Skeletal muscle tissue (tissue), 4 donors: ENCODE results near the gene ECE1. TPM values are rescaled to one million over a fixed set of nuclear protein-coding genes. Genes with fewer than 3 reads are reported as not detected.
"Not testable (repeated sequence)": the region's sequence is repeated elsewhere in the genome, so short reads cannot be mapped to it uniquely, and the experiment has no call there.

Source experiments
- H3K27ac ChIP-seq: one replicate; pipeline ENCODE4 v1.7.0; 2013; ENCODE audit warnings: mild to moderate bottlenecking, low read depth, low read length, inconsistent platforms
- H3K27me3 ChIP-seq, 3 donors: one replicate each; pipeline ENCODE4 v1.7.0; 2013; ENCODE audit warnings: low read length in 3 of 3; ENCODE audit not compliant: control insufficient read depth in 3 of 3, insufficient read depth in 3 of 3
- H3K36me3 ChIP-seq, 3 donors: one replicate each; pipeline ENCODE4 v1.7.0; 2013; ENCODE audit warnings: low read length in 3 of 3; ENCODE audit not compliant: control insufficient read depth in 3 of 3, insufficient read depth in 3 of 3
- H3K4me1 ChIP-seq, 3 donors: one replicate each; pipeline ENCODE4 v1.7.0; 2013; ENCODE audit warnings: low read length in 3 of 3, mild to moderate bottlenecking in 3 of 3; ENCODE audit not compliant: control insufficient read depth in 3 of 3, insufficient read depth in 3 of 3
- H3K4me3 ChIP-seq, 3 donors: one replicate each; pipeline ENCODE4 v1.7.0; 2013; ENCODE audit warnings: low read length in 3 of 3
- H3K9ac ChIP-seq, 3 donors: one replicate each; pipeline ENCODE4 v1.7.0; 2013; ENCODE audit warnings: low read length in 3 of 3, mild to moderate bottlenecking in 3 of 3, moderate library complexity in 2 of 3, low read depth in 1 of 3
- H3K9me3 ChIP-seq, 3 donors: one replicate each; pipeline ENCODE4 v1.7.0; 2013; ENCODE audit warnings: low read length in 3 of 3; ENCODE audit not compliant: control insufficient read depth in 3 of 3
- total RNA-seq: library from RNA; depleted of rRNA; stranded (reverse); fragments of >200 nt; gene quantifications from one replicate; pipeline ENCODE4 v1.2.3, GENCODE V29; 2014
- donor health status: Osteomylitis.

The ECE1 gene
- total RNA-seq, 1 donor from 2014 or later = 25.6 TPM

DNA sequence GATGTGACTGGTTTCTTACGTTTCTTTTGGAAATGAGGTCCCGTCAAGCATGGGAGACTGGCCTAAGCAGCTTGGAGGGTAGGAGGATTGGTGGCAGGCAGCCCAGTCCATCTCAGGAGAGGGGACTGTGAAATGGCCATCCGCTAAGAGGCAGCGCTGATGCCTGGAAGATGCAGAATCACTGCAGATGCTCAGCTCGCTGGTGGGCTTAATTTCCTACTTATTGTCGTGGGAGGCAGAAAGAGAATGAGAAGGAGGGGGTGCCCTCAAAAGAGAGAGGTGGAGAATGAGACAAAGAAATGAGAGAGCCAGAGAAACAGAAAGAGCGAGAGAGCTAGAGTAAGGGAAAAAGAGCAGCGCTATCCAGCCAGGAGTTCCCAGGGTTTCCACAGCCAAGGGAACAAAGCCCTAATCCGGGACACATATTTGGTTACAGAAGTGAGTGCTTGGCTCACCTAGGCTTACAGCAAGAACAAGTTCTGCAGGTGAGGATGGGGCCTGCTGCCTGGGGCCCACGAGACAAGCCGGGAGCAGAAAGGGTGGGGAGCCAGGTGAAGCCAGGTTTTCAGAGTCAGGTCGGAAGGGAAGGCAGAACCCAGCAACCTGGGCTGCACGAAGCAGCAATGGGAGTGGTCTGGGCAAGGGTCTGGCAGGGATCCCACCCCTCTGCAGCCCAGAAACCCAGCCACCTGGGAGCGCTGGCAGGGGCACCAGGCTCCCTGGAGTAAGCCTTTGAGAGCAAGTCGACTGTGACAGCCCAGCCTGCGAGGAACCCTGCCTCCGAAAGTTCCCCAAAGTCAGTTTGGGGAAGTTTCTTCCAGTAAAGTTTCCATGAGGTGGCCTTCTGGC lies 5.8 kb downstream of the ECE1 start:
- Histone ChIP-seq H3K9me3 (no peaks in the 10 kb centered on the region), H3K4me3 (no peak overlapping the region), H3K9ac (no peak overlapping the region), H3K27me3 (peaks cover 5 to 8% (median 6%) of the 10 kb centered on the region in 3 donors), H3K27ac (no peak overlapping the region), H3K36me3 (no peaks in the 10 kb centered on the region), H3K4me1 (peaks cover 12 to 25% (median 22%) of the 10 kb centered on the region in 3 donors)

DNA sequence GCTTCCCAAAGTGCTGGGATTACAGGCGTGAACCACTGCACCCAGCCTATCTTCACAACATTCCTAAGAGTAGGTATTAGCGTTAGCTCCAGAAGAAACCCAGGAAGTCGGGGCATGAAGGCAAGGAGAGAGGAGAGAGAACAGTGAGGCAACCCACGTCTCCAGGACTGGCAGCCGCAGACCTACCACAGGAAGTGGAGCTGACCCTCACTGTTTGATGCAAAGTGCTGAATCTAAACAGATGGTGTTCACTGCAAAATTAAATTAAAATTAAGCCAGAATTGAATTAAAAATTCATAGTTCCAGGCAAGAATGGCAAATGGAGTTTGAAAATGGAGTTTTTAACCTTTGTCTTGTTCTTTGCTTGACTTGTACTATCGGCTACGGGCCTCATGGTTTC lies 6.7 kb downstream of the ECE1 start:
- no peaks in the 10 kb centered on the region for H3K27me3 ChIP-seq
- H3K36me3 ChIP-seq = no peaks in the 10 kb centered on the region
- H3K27ac ChIP-seq = no peak overlapping the region
- H3K4me1 ChIP-seq = peaks cover 10 to 28% (median 21%) of the 10 kb centered on the region in 3 donors
- no peak overlapping the region for H3K9ac ChIP-seq
- H3K9me3 ChIP-seq = no peaks in the 10 kb centered on the region
- H3K4me3 ChIP-seq = no peak overlapping the region

DNA sequence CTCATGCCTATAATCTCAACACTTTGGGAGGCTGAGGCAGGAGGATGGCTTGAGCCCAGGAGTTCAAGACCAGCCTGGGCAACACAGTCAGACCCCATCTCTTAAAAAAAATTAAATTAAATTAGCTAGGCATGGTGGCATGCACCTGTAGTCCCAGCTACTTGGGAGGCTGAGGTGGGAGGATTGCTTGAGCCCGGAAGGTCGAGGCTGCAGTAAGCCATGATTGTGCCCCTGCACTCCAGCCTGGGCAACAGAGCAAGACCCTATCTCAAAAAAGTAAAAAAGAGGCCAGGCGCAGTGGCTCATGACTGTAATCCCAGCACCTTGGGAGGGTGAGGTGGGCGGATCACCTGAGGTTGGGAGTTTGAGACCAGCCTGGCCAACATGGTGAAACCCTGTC lies 8.2 kb downstream of the ECE1 start:
- not testable (repeated sequence) for H3K9ac ChIP-seq, H3K4me3 ChIP-seq, H3K27me3 ChIP-seq, H3K27ac ChIP-seq, H3K9me3 ChIP-seq, H3K36me3 ChIP-seq
- peaks cover 19 to 41% (median 36%) of the 10 kb centered on the region in 3 donors for H3K4me1 ChIP-seq

DNA sequence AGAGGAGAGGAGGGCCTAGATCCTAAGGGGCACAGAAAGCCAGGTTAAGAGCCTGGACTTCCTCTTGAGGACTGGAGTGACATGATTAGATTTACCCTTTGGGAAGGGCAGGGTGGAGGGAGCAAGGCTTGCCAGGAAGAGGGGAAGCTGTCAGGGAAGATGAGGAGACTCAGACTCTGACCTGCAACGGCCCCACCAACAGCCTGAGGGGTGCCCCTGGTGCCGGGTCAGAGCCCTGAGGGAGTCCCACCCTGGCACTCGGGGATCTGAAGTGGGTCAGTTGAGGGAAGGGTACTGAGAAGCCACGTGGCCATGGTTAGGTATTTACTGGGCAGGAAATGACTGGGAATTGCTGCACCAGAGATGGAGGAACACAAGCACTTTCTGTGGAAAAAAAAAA lies 9.8 kb downstream of the ECE1 start:
- Histone ChIP-seq H3K4me3 (no peak overlapping the region), H3K4me1 (peaks cover 19 to 43% (median 39%) of the 10 kb centered on the region in 3 donors), H3K27ac (peak overlapping the region; percentile 74), H3K27me3 (no peaks in the 10 kb centered on the region), H3K9ac (peak overlapping the region in 1 of 3 donors; percentile 16), H3K9me3 (no peaks in the 10 kb centered on the region), H3K36me3 (no peaks in the 10 kb centered on the region)

DNA sequence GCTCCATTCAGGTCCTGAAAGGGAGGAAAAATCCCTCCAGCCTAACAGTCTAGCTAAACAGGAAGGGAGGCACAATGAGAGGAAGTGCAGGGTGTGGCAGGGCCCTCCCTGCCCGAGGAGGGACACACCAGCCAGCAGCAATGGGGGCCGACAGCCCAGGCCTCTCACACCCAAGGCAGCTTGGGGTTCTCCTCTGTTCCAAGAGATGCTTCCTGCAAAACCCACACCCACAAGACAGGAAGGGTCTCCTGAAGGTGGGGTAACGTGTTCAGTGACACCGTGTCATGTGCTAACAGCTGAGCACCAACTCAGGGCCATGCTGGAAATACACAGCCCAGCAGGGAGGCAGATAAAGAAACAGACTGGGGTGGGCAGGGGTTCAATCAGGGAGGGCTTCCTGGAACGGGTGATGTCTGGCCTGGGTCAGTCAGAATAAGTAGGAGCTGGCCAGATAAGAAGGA lies 10.2 kb downstream of the ECE1 start:
- Histone ChIP-seq H3K4me3 (no peak overlapping the region), H3K4me1 (peaks cover 19 to 43% (median 39%) of the 10 kb centered on the region in 3 donors), H3K9ac (peak overlapping the region in 1 of 3 donors; percentile 60), H3K27me3 (no peaks in the 10 kb centered on the region), H3K9me3 (no peaks in the 10 kb centered on the region), H3K36me3 (no peaks in the 10 kb centered on the region), H3K27ac (peak overlapping the region; percentile 74)

DNA sequence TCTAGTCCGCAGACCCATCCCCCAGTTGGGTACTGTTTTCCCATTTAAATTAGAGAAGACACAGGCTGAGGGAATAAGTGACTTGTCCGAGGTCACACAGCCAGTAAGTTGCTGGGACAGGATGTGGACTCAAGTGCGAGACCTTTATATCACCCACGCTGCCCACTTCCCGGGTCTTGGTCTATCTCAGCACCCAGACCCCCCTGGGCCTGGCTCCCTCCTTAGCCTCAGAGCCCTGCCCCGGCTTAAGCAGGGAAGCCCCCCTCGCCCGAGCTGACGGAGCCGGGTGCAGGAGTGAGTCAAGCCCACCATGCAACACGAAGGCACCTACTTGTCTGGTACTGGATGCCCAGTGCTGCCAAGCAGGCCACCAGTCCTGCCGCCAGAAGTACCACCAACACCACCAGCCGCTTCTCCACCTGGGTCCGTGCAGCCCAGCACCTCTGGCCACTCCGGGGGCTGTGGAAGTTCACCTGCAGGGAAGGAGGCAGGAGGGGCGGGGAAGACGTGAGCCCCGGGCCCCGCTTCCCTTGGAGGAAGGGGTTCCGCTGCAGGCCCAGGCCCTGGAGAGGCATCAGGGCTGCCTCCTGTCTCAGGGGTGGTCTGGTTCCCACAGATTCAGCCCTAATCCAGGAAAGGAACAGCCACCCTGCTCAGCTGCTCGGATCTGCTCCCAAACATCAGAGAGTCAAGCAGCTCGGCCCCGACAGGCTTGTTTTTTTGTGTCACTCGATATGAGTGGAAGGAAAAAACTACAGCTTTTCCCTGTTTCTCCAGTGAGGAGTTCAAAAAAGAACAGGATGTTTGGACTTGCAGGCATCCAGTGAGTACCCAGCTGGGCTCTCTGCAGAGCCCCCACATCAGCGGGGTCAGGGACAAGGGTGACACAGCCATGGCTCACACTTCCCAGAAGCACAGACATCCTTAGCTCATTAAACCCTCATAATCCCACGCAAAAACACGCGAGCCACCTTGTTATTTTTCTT lies 11.1 kb downstream of the ECE1 start:
- H3K27me3 ChIP-seq = no peaks in the 10 kb centered on the region
- H3K9ac ChIP-seq = peak overlapping the region in 2 of 3 donors; percentile 53 to 60
- H3K27ac ChIP-seq = peak overlapping the region; percentile 74
- peaks cover 23 to 42% (median 39%) of the 10 kb centered on the region in 3 donors for H3K4me1 ChIP-seq
- no peaks in the 10 kb centered on the region for H3K36me3 ChIP-seq
- H3K9me3 ChIP-seq = no peaks in the 10 kb centered on the region
- H3K4me3 ChIP-seq = peak overlapping the region in 1 of 3 donors; percentile 23

DNA sequence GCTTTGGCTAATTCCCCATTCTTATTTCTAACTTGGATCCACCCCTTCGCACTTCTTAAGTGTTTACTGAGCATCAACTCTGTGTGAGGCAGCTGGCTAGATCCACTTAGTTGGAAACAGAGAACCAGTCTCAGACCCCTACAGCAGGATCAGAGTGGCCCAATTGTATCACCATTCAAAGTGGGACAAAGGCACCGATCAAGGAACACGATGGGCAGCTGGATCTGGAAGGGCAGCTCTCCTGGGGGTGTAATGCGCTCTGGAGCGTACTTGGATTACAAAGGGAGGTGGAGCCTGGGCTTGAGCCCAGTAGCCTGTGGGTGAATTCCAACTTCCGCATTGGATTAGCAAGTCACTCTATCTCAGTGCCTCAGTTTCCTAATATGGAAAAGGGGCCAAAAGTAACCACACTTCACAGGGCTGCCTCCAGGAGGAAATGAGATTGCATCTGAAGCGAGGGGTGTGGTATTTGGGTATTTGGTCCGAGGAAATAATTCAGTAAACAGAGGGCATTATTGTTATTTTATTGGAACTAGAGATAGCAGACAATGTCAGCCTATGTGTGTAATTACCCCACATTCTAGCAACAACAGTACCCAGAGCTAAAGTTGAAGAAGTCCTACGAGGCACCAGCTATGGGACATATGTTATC lies 11.9 kb downstream of the ECE1 start:
- Histone ChIP-seq H3K9ac (peak overlapping the region in 1 of 3 donors; percentile 1), H3K27ac (peak overlapping the region; percentile 74), H3K36me3 (no peaks in the 10 kb centered on the region), H3K9me3 (no peaks in the 10 kb centered on the region), H3K4me3 (no peak overlapping the region), H3K27me3 (no peaks in the 10 kb centered on the region), H3K4me1 (peaks cover 30 to 50% (median 46%) of the 10 kb centered on the region in 3 donors)

DNA sequence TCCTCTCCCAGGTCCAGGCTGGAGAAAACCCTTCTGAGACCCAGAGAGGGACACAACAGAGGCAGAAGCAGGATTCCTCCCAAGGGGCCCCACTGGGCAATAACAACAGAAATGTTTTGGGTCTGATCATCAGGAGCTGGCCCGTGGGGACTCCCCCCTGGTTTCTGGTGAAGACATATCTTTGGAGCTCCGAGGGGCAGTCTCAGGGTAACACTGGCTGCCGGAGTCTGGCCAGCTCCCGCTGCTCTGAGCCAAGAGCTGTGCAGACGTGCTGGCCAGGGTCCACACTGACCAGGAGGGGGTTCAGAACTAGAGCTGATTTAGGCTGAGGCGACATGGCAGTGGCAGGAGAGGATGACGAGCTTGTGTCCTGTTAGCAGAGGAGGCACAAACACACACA lies 13.1 kb downstream of the ECE1 start:
- peaks cover 30 to 52% (median 46%) of the 10 kb centered on the region in 3 donors for H3K4me1 ChIP-seq
- no peaks in the 10 kb centered on the region for H3K9me3 ChIP-seq
- peak overlapping the region in 1 of 3 donors; percentile 8 for H3K9ac ChIP-seq
- no peaks in the 10 kb centered on the region for H3K27me3 ChIP-seq
- H3K27ac ChIP-seq = no peak overlapping the region
- H3K36me3 ChIP-seq = peaks cover 0 to 3% (median 0%) of the 10 kb centered on the region in 3 donors
- H3K4me3 ChIP-seq = no peak overlapping the region

DNA sequence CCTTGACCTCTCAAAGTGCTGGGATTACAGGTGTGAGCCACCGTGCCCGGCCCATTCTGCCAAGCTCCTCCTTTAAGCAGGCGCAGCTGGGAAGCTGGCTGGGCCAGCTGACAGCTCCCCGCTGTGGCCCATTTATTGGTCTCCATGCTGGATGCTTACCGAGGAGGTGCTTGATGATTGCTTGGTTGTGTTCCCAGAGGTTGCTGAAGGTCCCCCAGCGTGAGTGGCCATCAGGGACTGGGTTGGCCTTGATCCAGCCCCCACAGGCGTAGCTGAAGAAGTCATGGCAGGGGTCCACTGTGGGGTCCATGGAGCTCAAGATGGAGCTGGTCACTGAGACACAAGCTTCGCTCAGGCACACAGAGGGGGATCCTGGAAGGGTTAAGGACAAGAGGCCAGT lies 17.7 kb downstream of the ECE1 start:
- Histone ChIP-seq H3K9me3 (no peaks in the 10 kb centered on the region), H3K27me3 (no peaks in the 10 kb centered on the region), H3K4me1 (peaks cover 14 to 37% (median 32%) of the 10 kb centered on the region in 3 donors), H3K9ac (no peak overlapping the region), H3K36me3 (peaks cover 12 to 16% (median 16%) of the 10 kb centered on the region in 3 donors), H3K4me3 (no peak overlapping the region), H3K27ac (no peak overlapping the region)
